MG63 (cell line): ENCODE measurements around the gene IDUA. TPM values are rescaled to one million over a fixed set of nuclear protein-coding genes. Genes with fewer than 3 reads are reported as not detected.
A peak's percentile ranks its signal among the peaks of the same experiment; 100 is the strongest.
"Not testable (repeated sequence)": the region's sequence is repeated elsewhere in the genome, so short reads cannot be mapped to it uniquely, and the experiment has no call there.

Experiments used
- DNase-seq: peaks from one replicate; pipeline ENCODE4 v3.0.0-alpha.2; 2020
- H3K27me3 ChIP-seq: fragments of 250-450 bp; sonication (Bioruptor Pico); 2 replicates; pipeline ENCODE4 v1.5.1; 2020; ENCODE audit warnings: mild to moderate bottlenecking, moderate library complexity
- H3K36me3 ChIP-seq: fragments of 250-450 bp; sonication (Bioruptor Pico); 2 replicates; pipeline ENCODE4 v1.5.1; 2020; ENCODE audit warnings: mild to moderate bottlenecking, moderate library complexity
- H3K4me3 ChIP-seq: fragments of 250-450 bp; sonication (Bioruptor Pico); 2 replicates; pipeline ENCODE4 v1.5.1; 2020; ENCODE audit warnings: mild to moderate bottlenecking, moderate library complexity
- H3K9me3 ChIP-seq: fragments of 250-450 bp; sonication (Bioruptor Pico); 2 replicates; pipeline ENCODE4 v1.5.1; 2020; ENCODE audit warnings: mild to moderate bottlenecking, moderate library complexity
- total RNA-seq: library from RNA; depleted of rRNA; stranded (reverse); fragments of >200 nt; shearing (Covaris generic); gene quantifications from 2 replicates; pipeline ENCODE4 v1.2.3, GENCODE V29; 2014; ENCODE audit warnings: low replicate concordance

Gene IDUA
- total RNA-seq, 1 experiment from 2014 or later: 13.5 TPM

- Histone ChIP-seq H3K36me3 (no peaks in the 10 kb centered on the region), H3K9me3 (no peaks in the 10 kb centered on the region), H3K4me3 (peak within 1 kb of the TSS; percentile 57), H3K27me3 (no peaks in the 10 kb centered on the region)
- DNase-seq: peak; percentile 50
Observed at GRCh38 chr4:973431-974397, 13.1 kb upstream of the IDUA start, which contains the start of gene DGKQ. Gene DGKQ (minus strand): TSS chr4:973569. CDS start chr4:973482, 87 bp downstream.

- no peaks in the 10 kb centered on the region for H3K36me3 ChIP-seq
Observed at GRCh38 chr4:974668-975067, 12.2 kb upstream of the IDUA start.

GRCh38 chr4:976016-976415 lies 10.8 kb upstream of the IDUA start:
- H3K27me3 ChIP-seq, H3K36me3 ChIP-seq, H3K9me3 ChIP-seq, H3K4me3 ChIP-seq, DNase-seq: not testable (repeated sequence)

More at GRCh38 chr4:974668-975067, 12.2 kb upstream of the IDUA start:
- Histone ChIP-seq H3K27me3 (no peaks in the 10 kb centered on the region), H3K4me3 (no peak overlapping the region), H3K9me3 (no peaks in the 10 kb centered on the region)
- DNase-seq: no peak

GRCh38 chr4:978957-979701 lies 7.7 kb upstream of the IDUA start:
- no peak for DNase-seq
- H3K9me3 ChIP-seq: no peaks in the 10 kb centered on the region

GRCh38 chr4:982291-982690 lies 4.6 kb upstream of the IDUA start:
- Histone ChIP-seq H3K4me3 (no peak overlapping the region), H3K9me3 (no peaks in the 10 kb centered on the region), H3K36me3 (no peaks in the 10 kb centered on the region), H3K27me3 (no peaks in the 10 kb centered on the region)
- DNase-seq: no peak

More at GRCh38 chr4:978957-979701, 7.7 kb upstream of the IDUA start:
- H3K36me3 ChIP-seq: no peaks in the 10 kb centered on the region
- no peak overlapping the region for H3K4me3 ChIP-seq
- H3K27me3 ChIP-seq: no peaks in the 10 kb centered on the region

GRCh38 chr4:982814-983213 lies 4.0 kb upstream of the IDUA start:
- no peak for DNase-seq

GRCh38 chr4:984336-985054 lies 2.3 kb upstream of the IDUA start:
- H3K4me3 ChIP-seq: no peak overlapping the region
- H3K27me3 ChIP-seq: no peaks in the 10 kb centered on the region
- H3K36me3 ChIP-seq: no peaks in the 10 kb centered on the region
- no peaks in the 10 kb centered on the region for H3K9me3 ChIP-seq
- DNase-seq: no peak

More at GRCh38 chr4:982814-983213, 4.0 kb upstream of the IDUA start:
- H3K4me3 ChIP-seq: no peak overlapping the region
- H3K27me3 ChIP-seq: no peaks in the 10 kb centered on the region
- no peaks in the 10 kb centered on the region for H3K36me3 ChIP-seq
- no peaks in the 10 kb centered on the region for H3K9me3 ChIP-seq

GRCh38 chr4:985123-985830 lies 1.6 kb upstream of the IDUA start:
- DNase-seq: no peak
- Histone ChIP-seq H3K9me3 (no peaks in the 10 kb centered on the region), H3K27me3 (no peaks in the 10 kb centered on the region), H3K36me3 (no peaks in the 10 kb centered on the region), H3K4me3 (no peak overlapping the region)

GRCh38 chr4:986428-986878 lies 391 bp upstream of the IDUA start:
- DNase-seq: no peak
- Histone ChIP-seq H3K27me3 (no peaks in the 10 kb centered on the region), H3K36me3 (no peaks in the 10 kb centered on the region), H3K4me3 (peak overlapping the region; percentile 58), H3K9me3 (no peaks in the 10 kb centered on the region)

GRCh38 chr4:987624-988513 lies 1.0 kb downstream of the IDUA start:
- H3K4me3 ChIP-seq: peak overlapping the region; percentile 58

GRCh38 chr4:988726-989721 lies 2.2 kb downstream of the IDUA start:
- Histone ChIP-seq H3K9me3 (no peaks in the 10 kb centered on the region), H3K36me3 (no peaks in the 10 kb centered on the region), H3K27me3 (no peaks in the 10 kb centered on the region), H3K4me3 (no peak overlapping the region)
- DNase-seq: no peak

More at GRCh38 chr4:987624-988513, 1.0 kb downstream of the IDUA start:
- DNase-seq: peak; percentile 80
- Histone ChIP-seq H3K27me3 (no peaks in the 10 kb centered on the region), H3K36me3 (no peaks in the 10 kb centered on the region), H3K9me3 (no peaks in the 10 kb centered on the region)

- no peaks in the 10 kb centered on the region for H3K36me3 ChIP-seq
Observed at GRCh38 chr4:989722-990471, 3.1 kb downstream of the IDUA start.

GRCh38 chr4:990746-991367 lies 4.0 kb downstream of the IDUA start:
- no peaks in the 10 kb centered on the region for H3K36me3 ChIP-seq
- no peaks in the 10 kb centered on the region for H3K27me3 ChIP-seq
- H3K4me3 ChIP-seq: no peak overlapping the region
- no peaks in the 10 kb centered on the region for H3K9me3 ChIP-seq
- DNase-seq: no peak

More at GRCh38 chr4:989722-990471, 3.1 kb downstream of the IDUA start:
- no peak overlapping the region for H3K4me3 ChIP-seq
- no peak for DNase-seq
- H3K9me3 ChIP-seq: no peaks in the 10 kb centered on the region
- H3K27me3 ChIP-seq: no peaks in the 10 kb centered on the region
